NCI-H2196 treated with DMSO at 0.1 percent for 48 hours (cell line): Measurements from ENCODE around the gene KLF5.
"Not testable (repeated sequence)": the region's sequence is repeated elsewhere in the genome, so short reads cannot be mapped to it uniquely, and the experiment has no call there.

Experiments used
- DNase-seq: peaks from one replicate; lab custom pipeline; 2025; ENCODE audit not compliant: unreplicated experiment; lab: John Stamatoyannopoulos, UW

Gene KLF5

DNA sequence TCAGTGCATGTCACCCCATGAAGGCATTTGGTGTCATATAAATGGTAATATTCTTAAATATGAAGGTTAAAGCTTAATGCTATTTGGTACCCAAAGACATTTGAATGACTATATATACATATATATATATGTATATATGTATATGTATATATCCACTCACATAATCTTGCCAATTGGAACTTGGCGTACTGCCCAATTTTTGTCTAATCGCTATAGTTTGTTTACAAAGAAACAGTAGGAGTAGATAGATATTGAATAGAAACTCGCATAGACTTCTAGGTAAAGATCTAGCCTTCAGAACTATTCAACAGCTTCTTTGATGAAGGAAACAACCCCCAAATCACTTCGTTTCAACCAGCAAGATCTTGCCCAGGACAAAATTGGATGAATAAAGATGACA lies 24.1 kb downstream of the KLF5 start:
- no peak for DNase-seq

DNA sequence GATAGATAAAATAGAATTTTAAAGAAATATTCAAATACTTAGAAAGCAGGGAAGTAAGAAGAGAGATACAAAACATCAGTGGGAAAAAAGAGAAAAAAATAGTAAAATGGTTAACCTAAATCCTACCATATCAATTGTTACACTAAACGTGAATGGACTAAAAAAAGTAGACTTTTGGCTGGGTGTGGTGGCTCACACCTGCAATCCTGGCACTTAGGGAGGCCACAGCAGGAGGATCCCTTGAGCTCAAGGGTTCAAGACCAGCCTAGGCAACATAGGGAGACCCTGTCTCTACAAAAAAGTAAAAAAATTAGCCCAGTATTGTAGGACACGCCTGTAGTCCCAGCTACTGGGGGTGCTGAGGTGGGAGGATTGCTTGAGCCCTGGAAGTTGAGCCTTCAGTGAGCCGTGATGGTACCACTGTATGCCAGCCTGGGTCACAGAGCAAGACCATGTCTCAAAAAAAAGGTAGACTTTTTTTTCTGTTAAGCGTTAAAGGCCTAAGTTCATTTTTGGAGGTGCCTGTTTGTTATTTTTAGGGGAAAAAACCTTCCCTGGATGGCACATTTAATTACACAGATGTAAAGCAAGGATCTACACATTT lies 29.6 kb downstream of the KLF5 start:
- no peak for DNase-seq

DNA sequence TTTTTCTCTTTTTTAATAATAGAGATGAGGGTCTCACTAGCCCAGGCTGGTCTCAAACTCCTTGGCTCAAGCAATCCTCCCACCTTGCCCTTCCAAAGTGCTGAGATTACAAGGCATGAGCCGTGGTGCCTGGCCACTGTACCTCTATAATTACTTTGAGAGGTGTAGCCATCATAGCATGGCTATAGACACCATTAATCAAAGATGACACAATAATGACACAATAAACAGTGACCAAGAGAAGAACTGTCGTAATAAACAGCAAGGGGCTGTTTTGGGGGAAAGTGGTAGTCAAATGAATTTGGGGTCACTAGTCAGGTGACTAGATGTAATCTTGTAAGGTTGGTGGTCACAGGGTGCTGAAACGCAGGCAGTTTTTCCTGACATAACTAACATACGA lies 30.4 kb downstream of the KLF5 start:
- DNase-seq = no peak

DNA sequence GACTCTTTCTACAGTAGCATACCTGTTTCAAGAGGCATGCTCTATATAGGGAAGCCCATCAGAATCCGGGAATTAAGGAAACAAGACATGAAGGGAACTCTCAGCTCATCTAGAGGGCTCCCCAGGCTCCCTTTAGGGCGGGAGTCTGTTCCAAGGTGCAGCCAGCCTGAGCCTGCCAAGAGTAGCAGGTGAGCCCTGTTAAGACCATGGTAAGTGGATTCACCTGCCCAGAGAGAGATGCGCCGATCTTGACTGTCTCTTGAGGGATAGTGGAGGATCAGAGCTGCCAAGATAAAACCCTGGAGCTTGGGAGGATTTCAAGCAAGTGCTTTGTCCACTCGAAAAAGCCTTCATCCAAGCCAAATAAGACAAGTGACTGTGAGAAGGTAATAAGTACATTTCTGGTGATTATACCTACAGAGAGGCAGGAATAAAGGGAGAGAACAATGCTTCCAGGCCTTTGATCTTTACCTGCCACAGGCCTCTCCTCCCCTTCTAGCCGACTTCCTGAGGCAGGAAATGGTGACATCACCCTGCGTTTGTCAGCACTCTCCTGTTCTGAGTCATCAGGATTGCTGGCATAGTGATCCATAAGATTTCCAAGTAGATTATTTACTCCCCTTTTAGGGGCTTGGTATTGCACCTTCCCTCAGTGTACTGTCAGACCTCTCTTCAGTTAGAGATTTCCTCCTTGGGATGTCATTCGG lies 31.5 kb downstream of the KLF5 start:
- DNase-seq = peak; percentile 46

DNA sequence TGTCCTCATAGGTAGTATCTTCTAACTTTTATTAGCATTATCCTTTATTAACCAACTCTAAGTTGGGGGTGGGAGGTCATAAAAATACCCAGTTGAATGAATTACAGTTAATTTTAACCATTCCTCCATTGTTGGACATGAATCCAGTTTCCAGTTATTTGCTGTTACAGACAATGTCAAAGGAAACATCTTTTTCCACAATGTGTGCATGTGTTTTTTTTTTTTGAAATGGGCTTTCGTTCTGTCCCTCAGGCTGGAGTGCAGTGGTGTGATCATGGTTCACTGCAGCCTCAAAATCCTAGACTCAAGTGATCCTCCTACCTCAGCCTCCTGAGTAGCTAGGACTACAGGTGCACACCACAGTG lies 32.0 kb downstream of the KLF5 start:
- DNase-seq = no peak

DNA sequence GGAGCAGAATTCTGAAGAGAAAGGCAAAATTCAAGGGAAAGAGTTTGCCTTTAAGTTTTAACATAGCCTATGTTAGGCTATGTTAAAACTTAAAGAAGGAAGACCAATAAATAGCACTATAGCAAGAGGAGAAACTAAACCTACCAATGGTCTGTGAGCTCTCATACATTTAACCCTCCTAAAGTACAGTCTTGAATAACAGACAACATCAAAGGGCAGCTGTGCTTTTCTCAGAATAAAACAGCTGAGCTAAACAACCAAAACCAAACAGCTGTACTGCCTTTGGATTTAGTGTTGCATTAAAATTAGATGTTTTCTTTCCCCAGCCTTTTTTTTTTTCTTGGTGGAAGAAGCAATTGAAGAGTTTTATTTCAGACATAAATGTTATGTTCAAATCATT lies 34.0 kb downstream of the KLF5 start:
- DNase-seq = no peak

DNA sequence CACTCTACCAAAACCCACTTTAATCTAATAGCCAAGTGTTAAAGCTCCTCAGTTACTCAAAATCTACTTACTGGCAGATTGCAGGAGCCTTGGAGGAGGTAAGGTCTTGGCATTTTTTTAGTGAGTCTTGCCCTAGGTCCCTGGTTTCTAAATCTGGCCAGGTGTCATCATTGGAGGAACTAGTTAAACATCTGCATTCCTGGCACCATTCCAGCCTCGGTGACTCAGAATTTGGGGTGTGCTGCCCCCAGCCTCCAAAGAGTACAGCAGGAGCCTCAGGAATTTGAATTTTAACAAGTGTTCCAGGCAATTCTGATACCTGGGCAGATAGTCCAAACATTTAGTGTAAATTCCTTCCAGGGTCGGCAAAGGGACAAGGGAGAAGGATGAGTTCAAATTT lies 37.4 kb downstream of the KLF5 start:
- no peak for DNase-seq

DNA sequence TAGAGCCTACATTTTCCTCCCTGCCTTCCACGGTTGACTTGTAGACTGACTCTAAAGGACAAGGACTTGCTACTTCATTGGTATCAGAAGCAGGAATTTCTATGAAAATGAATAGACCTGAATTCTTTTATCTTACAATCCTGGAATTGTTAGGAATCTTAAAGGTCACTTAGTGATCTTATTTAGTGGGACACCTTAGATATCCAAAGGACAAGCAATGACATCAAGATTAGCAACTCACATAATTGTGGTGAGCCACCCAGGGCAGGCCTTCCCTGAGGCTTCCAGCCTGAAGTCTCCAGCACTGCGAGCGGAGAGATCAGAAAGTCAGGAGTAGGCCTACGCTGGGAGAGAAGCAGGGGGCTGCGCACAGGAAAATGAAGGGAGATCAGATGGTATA lies 37.8 kb downstream of the KLF5 start:
- no peak for DNase-seq

DNA sequence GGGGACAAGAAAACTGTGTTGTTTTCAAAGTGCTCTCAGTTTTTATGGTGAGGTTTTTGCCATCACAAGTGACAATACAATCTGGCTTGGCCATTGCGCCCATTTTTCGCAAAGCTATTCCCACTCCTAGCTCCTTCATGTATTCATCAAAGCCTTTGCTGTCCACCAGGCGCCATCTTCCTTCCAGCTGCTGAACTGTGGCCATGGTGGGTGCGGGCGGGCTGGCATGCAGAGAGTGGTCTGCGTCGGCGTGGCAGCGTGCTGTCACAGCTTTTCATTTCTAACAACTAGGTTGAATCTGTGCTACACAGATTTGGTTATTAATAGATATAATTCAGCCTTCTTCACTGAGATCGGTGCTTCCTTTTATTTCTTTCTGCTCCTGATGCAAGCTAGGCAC lies 42.0 kb downstream of the KLF5 start:
- not testable (repeated sequence) for DNase-seq

DNA sequence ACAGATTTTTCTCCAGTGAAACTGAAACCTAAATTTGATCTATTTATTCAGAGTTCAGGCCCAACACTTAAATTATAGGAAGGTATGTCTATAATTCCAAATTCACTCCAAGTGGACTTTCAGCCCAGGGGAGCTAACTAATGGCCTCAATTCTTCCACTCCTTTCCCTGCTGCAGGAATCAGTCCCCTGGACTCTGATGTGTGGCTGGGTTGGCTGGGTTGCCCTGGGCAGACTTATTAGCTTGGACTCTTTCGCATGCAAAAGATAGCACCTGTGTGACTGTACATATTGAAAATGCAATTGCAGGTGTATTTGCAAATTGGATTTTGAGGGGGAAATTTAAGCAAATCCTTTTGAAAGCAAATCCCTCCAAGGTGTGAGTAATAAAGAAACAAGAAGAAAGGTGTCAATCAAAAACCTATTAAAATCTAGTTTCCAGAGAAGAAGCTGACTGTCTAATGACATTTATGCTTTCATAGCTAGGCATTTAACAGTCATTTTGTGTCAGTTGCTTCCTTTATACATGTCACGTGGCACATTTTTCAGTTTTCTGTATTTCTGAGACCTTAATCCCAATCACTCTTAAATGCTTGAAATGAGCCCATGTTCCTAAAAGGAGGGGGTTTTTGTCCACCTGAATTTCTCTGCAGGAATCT lies 42.7 kb downstream of the KLF5 start:
- no peak for DNase-seq

DNA sequence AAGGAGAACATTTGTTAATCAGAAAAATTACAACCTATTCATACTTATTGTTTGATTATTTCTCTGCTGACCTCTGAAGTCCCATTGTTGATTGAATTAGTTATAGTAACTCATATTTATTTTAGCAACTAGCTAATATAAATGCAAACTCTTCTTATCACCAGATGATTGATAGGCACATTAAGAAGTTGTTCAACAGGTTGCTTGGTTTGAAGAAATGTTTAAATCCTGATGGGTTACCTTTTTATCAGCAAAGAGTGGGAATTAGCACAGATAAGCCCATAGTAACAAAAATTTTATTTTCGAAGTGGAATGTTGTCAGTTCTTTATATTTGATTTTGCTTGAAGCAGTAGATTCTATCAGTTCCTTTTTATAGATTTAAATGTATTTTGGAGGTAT lies 44.4 kb downstream of the KLF5 start:
- DNase-seq = no peak

DNA sequence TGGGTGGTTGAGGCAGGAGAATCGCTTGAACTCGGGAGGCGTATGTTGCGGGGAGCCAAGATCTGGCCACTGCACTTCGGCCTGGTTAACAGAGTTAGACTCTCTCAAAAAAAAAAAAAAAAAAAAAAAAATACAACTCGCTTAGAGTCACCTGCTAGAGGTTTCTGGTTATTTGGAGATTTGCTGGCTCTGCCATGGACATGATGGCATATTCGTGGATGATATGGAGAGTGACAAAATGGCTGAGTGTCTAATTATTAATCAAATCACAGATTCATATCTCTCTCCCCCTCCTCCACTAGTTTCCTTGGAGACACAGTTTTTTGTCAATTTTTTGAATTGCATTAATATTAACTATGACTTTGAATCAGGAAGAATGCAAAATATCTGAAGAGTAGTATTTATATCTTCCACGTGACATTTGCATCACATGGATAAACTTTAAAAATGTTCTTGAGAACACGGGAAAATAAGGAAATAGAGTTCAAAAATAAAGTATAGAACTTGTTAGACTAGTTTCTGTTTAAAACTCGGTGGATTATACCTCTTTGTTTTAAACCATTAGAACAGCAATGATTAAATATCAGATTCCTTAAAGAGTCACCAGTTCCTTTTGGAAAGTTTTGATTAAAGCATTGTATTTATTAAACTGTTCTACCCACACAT lies 47.8 kb downstream of the KLF5 start:
- no peak for DNase-seq

DNA sequence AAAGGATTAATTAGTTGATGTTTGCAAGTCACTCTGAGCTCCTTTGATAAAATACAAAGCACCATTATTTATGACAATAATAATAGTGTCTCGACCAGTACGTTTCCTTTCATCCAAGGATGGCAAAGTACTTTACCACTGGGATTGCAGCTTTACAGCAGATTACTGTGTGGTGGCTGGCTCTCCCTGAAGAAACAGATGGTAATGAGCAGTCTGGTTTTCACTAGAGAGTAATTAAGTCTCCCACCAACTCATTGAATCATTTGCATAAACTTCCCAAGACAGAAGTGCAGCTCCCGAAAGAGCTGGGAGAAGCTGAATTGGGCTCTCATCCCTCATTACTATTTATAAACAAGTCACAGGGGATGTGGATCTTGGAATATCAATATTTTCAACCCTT lies 48.7 kb downstream of the KLF5 start:
- no peak for DNase-seq

DNA sequence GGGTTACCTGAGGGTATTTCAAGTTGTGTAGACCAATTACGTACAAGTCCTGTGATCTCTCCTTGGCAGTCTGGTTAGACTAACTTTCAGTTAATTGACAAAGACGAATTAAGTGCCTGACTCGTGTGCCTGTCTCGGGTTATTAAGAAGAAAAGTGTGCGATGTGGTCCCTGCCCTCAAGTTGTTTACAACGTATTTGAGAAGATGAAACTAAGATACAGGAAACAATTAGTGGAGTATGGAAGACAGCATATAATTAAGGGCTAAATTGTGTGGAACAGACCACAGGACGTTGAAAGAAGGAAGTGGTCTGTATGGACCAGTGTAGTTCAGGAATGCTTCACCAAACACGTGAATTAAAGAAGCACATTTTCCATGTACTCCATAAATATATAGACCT lies 49.2 kb downstream of the KLF5 start:
- DNase-seq = no peak

DNA sequence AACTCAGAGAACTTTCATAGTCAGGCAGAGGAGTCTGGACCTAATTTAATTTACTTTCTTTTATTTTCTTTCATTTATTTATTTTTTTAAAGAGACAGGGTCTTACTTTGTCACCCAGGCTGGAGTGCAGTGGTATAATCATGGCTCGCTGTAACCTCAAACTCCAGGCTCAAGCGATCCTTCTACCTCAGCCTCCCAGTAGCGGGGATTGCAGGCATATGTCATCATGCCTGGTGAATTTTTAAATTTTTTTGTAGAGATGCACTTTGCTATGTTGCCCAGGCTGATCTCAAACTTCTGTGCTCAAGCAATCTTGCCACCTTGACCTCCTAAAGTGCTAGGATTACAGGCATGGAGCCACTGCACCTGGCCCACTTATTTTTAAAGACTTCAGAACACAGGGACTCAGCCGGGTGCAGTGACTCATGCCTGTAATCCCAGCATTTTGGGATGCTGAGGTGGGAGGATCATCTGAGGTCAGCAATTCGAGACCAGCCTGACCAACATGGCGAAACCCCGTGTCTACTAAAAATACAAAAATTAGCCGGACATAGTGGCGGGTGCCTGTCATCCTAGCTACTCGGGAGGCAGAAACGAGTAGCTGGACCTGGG lies 50.6 kb downstream of the KLF5 start:
- DNase-seq = no peak

DNA sequence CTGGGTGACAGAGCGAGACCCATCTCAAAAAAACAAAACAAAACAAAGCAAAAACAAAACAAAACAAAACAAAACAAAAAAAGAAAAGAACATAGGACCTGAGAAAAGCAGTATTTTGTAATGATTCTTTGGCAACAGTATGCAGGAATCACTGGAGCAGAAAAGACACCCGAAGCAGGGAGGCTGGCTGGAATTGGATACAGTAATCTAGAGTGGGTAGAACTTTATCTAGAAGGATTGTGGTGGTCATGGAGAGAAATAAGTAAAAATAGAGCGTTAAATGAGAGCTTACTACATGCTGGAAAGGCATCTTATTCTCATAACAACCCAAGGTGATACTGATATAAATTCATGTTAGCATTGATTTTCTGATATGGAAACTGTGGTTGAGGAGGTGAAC lies 51.2 kb downstream of the KLF5 start:
- DNase-seq = no peak

DNA sequence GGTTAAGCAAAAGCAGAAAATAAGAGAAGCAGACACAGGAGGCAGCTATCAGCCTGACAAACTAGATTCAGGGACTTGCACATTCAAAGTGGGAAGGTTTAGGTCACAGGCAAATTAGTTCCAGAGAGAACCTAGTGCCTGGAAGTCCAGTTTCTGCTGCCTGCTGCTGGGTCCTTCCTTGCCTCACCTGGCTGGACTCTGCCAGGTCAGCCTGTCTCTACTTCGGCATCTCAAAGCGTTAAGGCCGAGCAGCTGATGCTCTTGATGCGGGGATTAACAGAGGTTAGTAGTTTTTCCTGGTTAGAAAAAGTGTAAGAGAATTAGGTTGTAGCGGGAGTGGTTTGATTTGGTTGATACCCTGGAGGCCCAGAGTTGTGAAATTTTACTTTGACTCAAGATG lies 52.0 kb downstream of the KLF5 start:
- no peak for DNase-seq

DNA sequence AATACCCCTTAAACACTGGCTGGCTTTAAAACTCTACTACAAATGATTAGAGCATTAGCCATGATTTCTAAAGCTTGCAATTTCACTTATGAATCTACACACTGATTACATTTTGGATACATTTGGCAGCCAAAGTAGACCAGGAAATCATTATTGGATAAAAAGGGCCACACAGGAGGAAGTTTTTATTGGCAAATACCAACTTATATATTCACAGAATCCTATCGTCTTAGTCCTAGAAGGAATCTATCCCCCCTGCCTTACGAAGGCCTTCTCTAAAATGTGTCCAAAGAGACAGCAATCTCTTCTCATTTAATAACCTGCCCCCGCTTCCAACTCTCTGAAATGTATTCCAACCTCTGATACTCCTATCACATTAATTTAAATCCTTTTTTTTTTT lies 52.5 kb downstream of the KLF5 start:
- DNase-seq = no peak

DNA sequence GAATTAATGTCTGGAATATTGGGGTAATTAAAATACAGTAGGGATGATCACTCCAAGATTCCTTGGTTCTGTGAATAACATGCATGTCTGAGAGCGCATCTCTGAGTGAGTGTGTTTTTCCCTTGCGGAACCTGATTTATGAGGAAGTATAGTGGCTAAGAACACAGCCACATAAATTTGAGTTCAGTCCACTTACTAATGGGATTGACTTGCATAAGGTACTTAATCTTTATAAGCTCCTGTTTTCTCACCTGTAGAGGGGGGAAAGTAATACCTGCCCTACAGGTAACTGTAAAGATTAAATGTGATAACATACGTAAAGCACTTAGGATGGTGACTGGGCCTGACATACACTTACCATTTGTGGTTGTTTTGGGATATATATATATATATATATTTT lies 60.8 kb downstream of the KLF5 start:
- no peak for DNase-seq
